ENCODE measurements around the gene MRPL58.
"Not testable (repeated sequence)": the region's sequence is repeated elsewhere in the genome, so short reads cannot be mapped to it uniquely, and the experiment has no call there.

Gene MRPL58

GRCh38 chr17:75019710-75020109 lies 7.2 kb downstream of the MRPL58 start:
- FAIRE-seq, result no peak

- FAIRE-seq, result no peak
Observed at GRCh38 chr17:75020331-75021110, 8.1 kb downstream of the MRPL58 start.

GRCh38 chr17:75024686-75025397 lies 12.4 kb downstream of the MRPL58 start:
- FAIRE-seq, result no peak

- not testable (repeated sequence) for FAIRE-seq
Observed at GRCh38 chr17:75025398-75025734, 12.9 kb downstream of the MRPL58 start.

GRCh38 chr17:75026650-75027049 lies 14.2 kb downstream of the MRPL58 start:
- not testable (repeated sequence) for FAIRE-seq

GRCh38 chr17:75030161-75030560 lies 17.7 kb downstream of the MRPL58 start:
- no peak for FAIRE-seq

- FAIRE-seq, result no peak
Observed at GRCh38 chr17:75031972-75032719, 19.7 kb downstream of the MRPL58 start.

GRCh38 chr17:75032720-75033280 lies 20.3 kb downstream of the MRPL58 start:
- no peak for FAIRE-seq

- FAIRE-seq, result no peak
Observed at GRCh38 chr17:75033346-75034235, 21.1 kb downstream of the MRPL58 start.

- no peak for FAIRE-seq
Observed at GRCh38 chr17:75034236-75034908, 21.9 kb downstream of the MRPL58 start.

GRCh38 chr17:75036643-75037268 lies 24.3 kb downstream of the MRPL58 start:
- FAIRE-seq, result no peak

- FAIRE-seq, result no peak
Observed at GRCh38 chr17:75039238-75039637, 26.8 kb downstream of the MRPL58 start.

GRCh38 chr17:75041656-75042280 lies 29.3 kb downstream of the MRPL58 start:
- no peak for FAIRE-seq

- not testable (repeated sequence) for FAIRE-seq
Observed at GRCh38 chr17:75043789-75044188, 31.3 kb downstream of the MRPL58 start.

- no peak for FAIRE-seq
Observed at GRCh38 chr17:75044716-75045115, 32.2 kb downstream of the MRPL58 start.

- FAIRE-seq, result not testable (repeated sequence)
Observed at GRCh38 chr17:75045946-75046406, 33.5 kb downstream of the MRPL58 start.

GRCh38 chr17:75046407-75047289 lies 34.2 kb downstream of the MRPL58 start, which contains the start of the genes ATP5PD and KCTD2:
Gene ATP5PD (minus strand): TSS chr17:75046969. CDS start chr17:75042650, 4,319 bp downstream.
Gene KCTD2 (plus strand): TSS chr17:75047225. CDS start chr17:75047251, 26 bp downstream.
- FAIRE-seq, result peak; percentile 21

- FAIRE-seq, result no peak
Observed at GRCh38 chr17:75047398-75048098, 35.1 kb downstream of the MRPL58 start.
